ENCODE measurements around the gene EPHA5.

The EPHA5 gene

GRCh38 chr4:65502131-65502701, 168.1 kb downstream of the EPHA5 start:
- POLR2A ChIA-PET = no interaction called here
- no peak for DNase-seq (ENCODE audit: extremely low spot score)
- CTCF ChIA-PET = no interaction called here
- TF ChIP-seq CTCF (IDR thresholded peaks at IDR 0.05; ENCODE audit: control extremely low read depth, extremely low read depth, low read depth, missing control alignments) = no peak

DNA sequence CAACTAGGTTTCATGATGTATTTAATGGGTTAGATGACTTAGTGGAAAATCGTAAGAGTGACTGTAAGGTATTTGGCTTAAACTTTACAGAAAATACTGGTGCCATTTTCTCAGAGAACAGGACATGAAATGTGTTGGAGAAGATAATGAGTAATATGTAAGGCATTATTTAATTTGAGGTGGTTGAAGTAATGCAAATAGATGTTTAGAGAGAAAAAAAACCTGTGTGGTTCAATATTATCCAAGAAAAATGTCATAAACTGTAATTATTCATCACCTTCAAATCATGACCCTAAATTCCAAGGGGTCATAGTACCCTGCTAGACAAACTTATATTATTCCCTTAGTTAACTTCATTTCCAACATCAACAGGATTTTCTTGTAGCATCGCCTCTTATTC, 171.7 kb downstream of the EPHA5 start:
- ChIA-PET POLR2A (no interaction called here), CTCF (interaction anchor here (1.5 kb wide), 1 partner anchor 30 kb away, joined by 3 read pairs; no protein-coding TSS in a partner anchor)
- no peak for DNase-seq (ENCODE audit: extremely low spot score)
- no peak for TF ChIP-seq CTCF (IDR thresholded peaks at IDR 0.05; ENCODE audit: control extremely low read depth, extremely low read depth, low read depth, missing control alignments)

DNA sequence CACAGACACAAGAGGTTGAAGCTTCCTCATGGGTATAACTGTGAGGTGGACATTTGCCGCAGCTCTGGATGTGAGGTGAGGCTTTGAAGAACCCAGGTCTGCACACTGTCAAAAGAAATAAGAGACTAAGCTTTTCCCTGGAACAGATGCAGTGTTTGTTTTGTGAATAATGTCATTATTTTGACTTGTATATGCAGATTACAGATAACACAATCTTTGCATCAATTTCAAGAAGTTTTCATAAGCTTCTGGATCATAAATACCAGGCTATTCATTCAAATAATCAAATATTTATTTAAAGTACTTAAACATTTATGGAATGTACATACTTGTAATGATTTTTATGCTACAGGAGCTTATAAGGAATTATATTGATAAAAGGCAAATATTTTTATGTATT, 174.8 kb downstream of the EPHA5 start:
- CTCF ChIA-PET = no interaction called here
- no peak for TF ChIP-seq CTCF (IDR thresholded peaks at IDR 0.05; ENCODE audit: control extremely low read depth, extremely low read depth, low read depth, missing control alignments)
- no peak for DNase-seq (ENCODE audit: extremely low spot score)
- POLR2A ChIA-PET = no interaction called here

- ChIA-PET CTCF (no interaction called here), POLR2A (no interaction called here)
- no peak for DNase-seq (ENCODE audit: extremely low spot score)
- no peak for TF ChIP-seq CTCF (IDR thresholded peaks at IDR 0.05; ENCODE audit: control extremely low read depth, extremely low read depth, low read depth, missing control alignments)
These were observed 187.9 kb downstream of the EPHA5 start for GRCh38 chr4:65482410-65482809.

GRCh38 chr4:65472531-65472930, 197.8 kb downstream of the EPHA5 start:
- POLR2A ChIA-PET = no interaction called here
- DNase-seq (ENCODE audit: extremely low spot score) = no peak
- CTCF ChIA-PET = no interaction called here
- TF ChIP-seq CTCF (IDR thresholded peaks at IDR 0.05; ENCODE audit: control extremely low read depth, extremely low read depth, low read depth, missing control alignments) = no peak

- TF ChIP-seq CTCF (IDR thresholded peaks at IDR 0.05; ENCODE audit: control extremely low read depth, extremely low read depth, low read depth, missing control alignments) = no peak
- DNase-seq (ENCODE audit: extremely low spot score) = no peak
- POLR2A ChIA-PET = no interaction called here
- CTCF ChIA-PET = interaction anchor here (1.8 kb wide), 1 partner anchor 31 kb away, joined by 3 read pairs; no protein-coding TSS in a partner anchor
These were observed 203.1 kb downstream of the EPHA5 start for GRCh38 chr4:65467068-65467680.

Measured in GM10248 (cell line).